Testis (tissue), 3 donors: ENCODE data around the gene AIRE. TPM values are rescaled to one million over a fixed set of nuclear protein-coding genes. Genes with fewer than 3 reads are reported as not detected.

Source experiments
- DNase-seq: peaks from one replicate; pipeline ENCODE4 v3.0.0-alpha.2; 2019
- H3K27ac ChIP-seq, 2 donors: fragments of 200-600 bp; sonication (generic); one replicate each; pipeline ENCODE4 v1.5.1; 2019
- H3K27me3 ChIP-seq: fragments of 200-600 bp; sonication (generic); one replicate; pipeline ENCODE4 v1.5.1; 2019
- H3K36me3 ChIP-seq: fragments of 200-600 bp; sonication (generic); one replicate; pipeline ENCODE4 v1.5.1; 2017; ENCODE audit warnings: low read depth; ENCODE audit errors: missing control alignments
- H3K4me1 ChIP-seq: fragments of 200-600 bp; sonication (generic); one replicate; pipeline ENCODE4 v1.5.1; 2019
- H3K4me3 ChIP-seq, 2 donors: fragments of 200-600 bp; sonication (generic); one replicate each; pipeline ENCODE4 v1.5.1; 2017 to 2019
- H3K9me3 ChIP-seq: fragments of 200-600 bp; sonication (generic); one replicate; pipeline ENCODE4 v1.5.1; 2017
- POLR2A ChIP-seq: fragments of 450-650 bp; IDR thresholded peaks from one replicate; pipeline ENCODE4 v1.6.1; 2017; ENCODE audit warnings: antibody characterized with exemption, mild to moderate bottlenecking, moderate library complexity
- WGBS, 2 donors: methylation state at CpG; one replicate each; pipeline ENCODE4 v1.1.5; 2018; 5-methylcytosine and 5-hydroxymethylcytosine counted together
- intact Hi-C: fragments of 100-400 bp; cut with DNase I; formaldehyde crosslinking; loops from one replicate; pipeline ENCODE4 v1.15.1; 2023; ENCODE audit warnings: low total_unique reads
- polyA plus RNA-seq: library from polyadenylated mRNA; stranded (reverse); fragments of 350-450 nt; fragmentation: Illumina TruSeq; extraction: RNeasy Lipid Tissue Mini Kit (QIAGEN cat#74804); gene quantifications from one replicate; pipeline ENCODE4 v1.2.3, GENCODE V29; 2014; ENCODE audit warnings: low read depth, low replicate concordance; ENCODE audit not compliant: insufficient read depth
- total RNA-seq, 2 donors: library from RNA; depleted of rRNA; stranded (reverse); fragments of >200 nt; gene quantifications; one replicate each; pipeline ENCODE4 v1.2.3, GENCODE V29; 2016
- TF ChIP-seq, protein P1 (sequence below), 3 experiments: fragments of 450-650 bp in 2 of 3; fragments of 200-600 bp in 1 of 3; sonication (generic) in 1 of 3; IDR thresholded peaks; one replicate each; pipeline ENCODE4 v1.5.1; 2016 to 2019; ENCODE audit warnings: antibody characterized with exemption in 3 of 3, mild to moderate bottlenecking in 2 of 3, moderate library complexity in 1 of 3

The AIRE gene
- total and polyA plus RNA-seq, 3 donors from 2014 or later = 0.16 to 0.68 (median 0.55) TPM

DNA sequence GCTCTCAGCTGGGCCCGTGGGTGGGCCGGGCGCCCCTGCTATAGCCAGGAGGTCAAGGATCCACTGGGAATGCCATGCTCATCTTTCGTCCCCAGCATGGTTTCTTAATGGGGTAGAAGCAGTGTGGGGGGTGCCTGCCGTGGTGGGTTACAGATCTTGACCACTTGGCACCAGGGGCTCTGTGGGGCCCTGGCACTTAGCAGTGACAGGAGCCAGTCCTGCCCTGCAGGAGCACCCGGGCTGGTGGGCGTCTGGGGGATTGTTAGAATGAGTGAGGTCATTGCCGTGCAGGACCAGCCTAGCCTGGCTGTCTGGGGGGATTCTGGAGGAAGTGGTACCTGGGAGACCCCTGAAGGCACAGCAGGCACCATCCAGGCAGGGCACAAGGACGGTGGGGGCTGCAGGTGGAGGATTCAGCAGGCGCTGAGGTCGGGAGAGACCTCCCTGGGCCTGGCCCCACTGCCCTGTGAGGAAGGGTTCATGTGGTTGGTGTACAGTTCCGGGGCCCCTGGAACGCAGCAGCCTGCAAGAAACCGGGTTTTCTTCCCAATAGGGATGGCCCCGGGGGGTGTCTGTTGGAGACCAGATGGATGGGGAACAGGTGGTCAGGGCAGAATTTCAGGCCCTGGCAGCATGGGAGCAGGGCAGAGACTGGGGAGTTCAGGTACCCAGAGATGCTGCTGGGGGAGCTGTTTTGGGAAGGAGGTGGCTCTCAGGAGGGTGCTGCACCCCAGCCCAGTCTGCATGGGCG lies 4.8 kb downstream of the AIRE start:
- intact Hi-C loops = no loop called here
- H3K27me3 ChIP-seq = no peaks in the 10 kb centered on the region
- WGBS, 2 donors = 82 to 95% methylated on average over 12 to 16 of the region's 16 CpGs

DNA sequence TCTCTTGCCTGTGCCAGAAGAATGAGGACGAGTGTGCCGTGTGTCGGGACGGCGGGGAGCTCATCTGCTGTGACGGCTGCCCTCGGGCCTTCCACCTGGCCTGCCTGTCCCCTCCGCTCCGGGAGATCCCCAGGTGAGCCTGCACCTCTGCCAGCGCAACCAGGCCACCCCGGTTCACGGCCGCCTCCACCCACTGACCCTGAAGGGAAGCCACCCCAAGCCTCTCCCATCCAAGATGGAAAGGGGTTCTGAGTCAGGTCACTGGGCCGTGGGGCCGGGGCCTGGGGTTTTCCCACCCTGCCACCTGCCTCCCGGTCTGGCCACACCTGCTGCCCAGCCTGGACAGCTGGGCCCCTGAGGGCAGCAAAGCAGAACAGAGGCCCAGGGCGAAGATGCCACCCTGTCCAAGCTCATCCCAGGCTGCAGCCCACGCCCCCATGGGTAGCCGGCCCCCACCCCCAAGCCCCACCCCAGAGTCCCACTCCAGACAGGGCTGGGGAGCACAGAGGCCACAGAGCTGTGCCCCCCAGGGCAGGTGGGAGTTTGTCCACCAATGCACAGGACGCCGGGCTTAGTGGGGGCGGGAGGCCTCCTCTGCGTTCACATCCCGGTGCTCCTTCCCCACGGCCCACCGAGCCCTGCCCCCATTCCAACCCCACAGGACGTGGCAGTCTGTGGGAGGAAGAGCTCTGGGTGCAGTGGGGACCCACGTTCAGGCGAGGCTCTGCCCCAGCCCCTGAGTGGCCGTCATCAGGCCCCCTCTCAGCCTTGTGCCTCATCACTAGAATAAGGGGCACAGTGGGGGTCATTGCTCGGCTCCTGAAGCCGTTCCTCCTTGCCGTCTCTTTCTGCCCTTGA lies 5.6 kb downstream of the AIRE start:
- 85% methylated on average over 15 to 33 of the region's 33 CpGs for WGBS, 2 donors
- Histone ChIP-seq H3K27ac (no peak overlapping the region), H3K36me3 (no peaks in the 10 kb centered on the region), H3K27me3 (no peaks in the 10 kb centered on the region), H3K4me3 (no peak overlapping the region), H3K4me1 (peaks cover 16% of the 10 kb centered on the region), H3K9me3 (no peaks in the 10 kb centered on the region)
- TF ChIP-seq, protein P1, sequence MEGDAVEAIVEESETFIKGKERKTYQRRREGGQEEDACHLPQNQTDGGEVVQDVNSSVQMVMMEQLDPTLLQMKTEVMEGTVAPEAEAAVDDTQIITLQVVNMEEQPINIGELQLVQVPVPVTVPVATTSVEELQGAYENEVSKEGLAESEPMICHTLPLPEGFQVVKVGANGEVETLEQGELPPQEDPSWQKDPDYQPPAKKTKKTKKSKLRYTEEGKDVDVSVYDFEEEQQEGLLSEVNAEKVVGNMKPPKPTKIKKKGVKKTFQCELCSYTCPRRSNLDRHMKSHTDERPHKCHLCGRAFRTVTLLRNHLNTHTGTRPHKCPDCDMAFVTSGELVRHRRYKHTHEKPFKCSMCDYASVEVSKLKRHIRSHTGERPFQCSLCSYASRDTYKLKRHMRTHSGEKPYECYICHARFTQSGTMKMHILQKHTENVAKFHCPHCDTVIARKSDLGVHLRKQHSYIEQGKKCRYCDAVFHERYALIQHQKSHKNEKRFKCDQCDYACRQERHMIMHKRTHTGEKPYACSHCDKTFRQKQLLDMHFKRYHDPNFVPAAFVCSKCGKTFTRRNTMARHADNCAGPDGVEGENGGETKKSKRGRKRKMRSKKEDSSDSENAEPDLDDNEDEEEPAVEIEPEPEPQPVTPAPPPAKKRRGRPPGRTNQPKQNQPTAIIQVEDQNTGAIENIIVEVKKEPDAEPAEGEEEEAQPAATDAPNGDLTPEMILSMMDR (IDR thresholded peaks at IDR 0.05) = no peak
- TF ChIP-seq POLR2A = no peak
- DNase-seq = no peak
- intact Hi-C loops = no loop called here

More for the DNA sequence above, 4.8 kb downstream of the AIRE start:
- H3K9me3 ChIP-seq = no peaks in the 10 kb centered on the region
- peaks cover 14% of the 10 kb centered on the region for H3K4me1 ChIP-seq
- no peak for DNase-seq
- no peak overlapping the region for H3K27ac ChIP-seq
- H3K4me3 ChIP-seq = no peak overlapping the region
- no peaks in the 10 kb centered on the region for H3K36me3 ChIP-seq
- TF ChIP-seq, protein P1 (IDR thresholded peaks at IDR 0.05) = no peak
- TF ChIP-seq POLR2A = no peak

DNA sequence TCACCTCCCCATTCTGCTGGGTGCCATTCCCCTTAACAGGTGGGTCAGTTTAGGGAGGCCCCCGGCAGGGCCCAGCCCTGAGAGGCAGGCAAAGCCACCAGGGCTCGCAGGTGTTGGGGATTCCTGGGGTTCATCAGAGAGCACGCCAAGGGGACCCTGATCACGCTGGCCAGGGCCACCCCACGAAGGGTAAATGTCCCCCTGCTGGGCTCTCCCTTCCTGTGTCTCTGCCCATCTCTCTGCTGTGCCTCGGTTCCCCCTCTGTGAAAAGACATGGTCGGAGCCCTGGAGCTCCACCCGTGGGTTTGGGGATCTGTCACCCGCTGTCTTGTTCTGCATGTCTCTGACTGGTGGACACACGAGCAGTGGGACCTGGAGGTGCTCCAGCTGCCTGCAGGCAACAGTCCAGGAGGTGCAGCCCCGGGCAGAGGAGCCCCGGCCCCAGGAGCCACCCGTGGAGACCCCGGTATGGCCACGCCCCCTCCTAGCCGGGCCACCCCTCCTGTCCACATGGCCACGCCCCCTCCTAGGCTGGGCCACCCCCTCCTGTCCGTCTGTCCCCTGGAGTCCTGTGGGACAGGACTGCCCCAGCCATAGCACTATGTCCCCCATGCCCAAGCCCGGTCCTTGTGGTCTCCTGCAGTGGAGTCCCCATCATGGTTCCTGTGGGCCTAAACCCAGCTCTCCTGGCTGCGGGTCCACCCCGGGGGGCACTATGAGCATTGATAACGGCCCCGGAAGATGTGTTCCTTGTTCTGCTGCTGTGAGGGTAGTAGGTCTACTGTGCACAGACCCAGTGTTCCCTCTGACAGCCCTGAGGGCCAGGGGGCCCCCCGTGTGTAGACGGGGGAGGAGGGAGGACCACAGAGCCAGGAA lies 6.5 kb downstream of the AIRE start:
- no peak for TF ChIP-seq POLR2A
- TF ChIP-seq, protein P1 (IDR thresholded peaks at IDR 0.05) = no peak
- intact Hi-C loops = no loop called here
- Histone ChIP-seq H3K36me3 (no peaks in the 10 kb centered on the region), H3K27ac (no peak overlapping the region), H3K9me3 (no peaks in the 10 kb centered on the region), H3K4me3 (no peak overlapping the region), H3K27me3 (no peaks in the 10 kb centered on the region), H3K4me1 (peaks cover 16% of the 10 kb centered on the region)
- DNase-seq = no peak
- 81 to 90% methylated on average over 7 to 20 of the region's 25 CpGs for WGBS, 2 donors

- no peak for DNase-seq
- TF ChIP-seq POLR2A = no peak
- TF ChIP-seq, protein P1 (IDR thresholded peaks at IDR 0.05) = no peak
- Histone ChIP-seq H3K4me1 (peaks cover 16% of the 10 kb centered on the region), H3K9me3 (no peaks in the 10 kb centered on the region), H3K27me3 (no peaks in the 10 kb centered on the region), H3K4me3 (no peak overlapping the region), H3K27ac (no peak overlapping the region), H3K36me3 (no peaks in the 10 kb centered on the region)
- intact Hi-C loops = no loop called here
- 90 to 97% methylated on average over 10 to 15 of the region's 15 CpGs for WGBS, 2 donors
Observed at GRCh38 chr21:44292812-44293195, 7.1 kb downstream of the AIRE start.
